ENCODE results near the gene RPS6KA3.

- no peak for TF ChIP-seq RCOR1 (IDR thresholded peaks at IDR 0.05; ENCODE audit: low read length)
- TF ChIP-seq, protein P1, sequence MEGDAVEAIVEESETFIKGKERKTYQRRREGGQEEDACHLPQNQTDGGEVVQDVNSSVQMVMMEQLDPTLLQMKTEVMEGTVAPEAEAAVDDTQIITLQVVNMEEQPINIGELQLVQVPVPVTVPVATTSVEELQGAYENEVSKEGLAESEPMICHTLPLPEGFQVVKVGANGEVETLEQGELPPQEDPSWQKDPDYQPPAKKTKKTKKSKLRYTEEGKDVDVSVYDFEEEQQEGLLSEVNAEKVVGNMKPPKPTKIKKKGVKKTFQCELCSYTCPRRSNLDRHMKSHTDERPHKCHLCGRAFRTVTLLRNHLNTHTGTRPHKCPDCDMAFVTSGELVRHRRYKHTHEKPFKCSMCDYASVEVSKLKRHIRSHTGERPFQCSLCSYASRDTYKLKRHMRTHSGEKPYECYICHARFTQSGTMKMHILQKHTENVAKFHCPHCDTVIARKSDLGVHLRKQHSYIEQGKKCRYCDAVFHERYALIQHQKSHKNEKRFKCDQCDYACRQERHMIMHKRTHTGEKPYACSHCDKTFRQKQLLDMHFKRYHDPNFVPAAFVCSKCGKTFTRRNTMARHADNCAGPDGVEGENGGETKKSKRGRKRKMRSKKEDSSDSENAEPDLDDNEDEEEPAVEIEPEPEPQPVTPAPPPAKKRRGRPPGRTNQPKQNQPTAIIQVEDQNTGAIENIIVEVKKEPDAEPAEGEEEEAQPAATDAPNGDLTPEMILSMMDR (IDR thresholded peaks at IDR 0.05): no peak
- TF ChIP-seq NFIC (IDR thresholded peaks at IDR 0.05; ENCODE audit: borderline replicate concordance): no peak
- TF ChIP-seq MAX (IDR thresholded peaks at IDR 0.05; ENCODE audit: low read depth): no peak
- no peak for TF ChIP-seq EZH2phosphoT487 (IDR thresholded peaks at IDR 0.05; ENCODE audit: borderline replicate concordance, low read depth)
- TF ChIP-seq TAF1 (IDR thresholded peaks at IDR 0.05; ENCODE audit: borderline replicate concordance, low read depth, low read length): no peak
- TF ChIP-seq, protein P2, sequence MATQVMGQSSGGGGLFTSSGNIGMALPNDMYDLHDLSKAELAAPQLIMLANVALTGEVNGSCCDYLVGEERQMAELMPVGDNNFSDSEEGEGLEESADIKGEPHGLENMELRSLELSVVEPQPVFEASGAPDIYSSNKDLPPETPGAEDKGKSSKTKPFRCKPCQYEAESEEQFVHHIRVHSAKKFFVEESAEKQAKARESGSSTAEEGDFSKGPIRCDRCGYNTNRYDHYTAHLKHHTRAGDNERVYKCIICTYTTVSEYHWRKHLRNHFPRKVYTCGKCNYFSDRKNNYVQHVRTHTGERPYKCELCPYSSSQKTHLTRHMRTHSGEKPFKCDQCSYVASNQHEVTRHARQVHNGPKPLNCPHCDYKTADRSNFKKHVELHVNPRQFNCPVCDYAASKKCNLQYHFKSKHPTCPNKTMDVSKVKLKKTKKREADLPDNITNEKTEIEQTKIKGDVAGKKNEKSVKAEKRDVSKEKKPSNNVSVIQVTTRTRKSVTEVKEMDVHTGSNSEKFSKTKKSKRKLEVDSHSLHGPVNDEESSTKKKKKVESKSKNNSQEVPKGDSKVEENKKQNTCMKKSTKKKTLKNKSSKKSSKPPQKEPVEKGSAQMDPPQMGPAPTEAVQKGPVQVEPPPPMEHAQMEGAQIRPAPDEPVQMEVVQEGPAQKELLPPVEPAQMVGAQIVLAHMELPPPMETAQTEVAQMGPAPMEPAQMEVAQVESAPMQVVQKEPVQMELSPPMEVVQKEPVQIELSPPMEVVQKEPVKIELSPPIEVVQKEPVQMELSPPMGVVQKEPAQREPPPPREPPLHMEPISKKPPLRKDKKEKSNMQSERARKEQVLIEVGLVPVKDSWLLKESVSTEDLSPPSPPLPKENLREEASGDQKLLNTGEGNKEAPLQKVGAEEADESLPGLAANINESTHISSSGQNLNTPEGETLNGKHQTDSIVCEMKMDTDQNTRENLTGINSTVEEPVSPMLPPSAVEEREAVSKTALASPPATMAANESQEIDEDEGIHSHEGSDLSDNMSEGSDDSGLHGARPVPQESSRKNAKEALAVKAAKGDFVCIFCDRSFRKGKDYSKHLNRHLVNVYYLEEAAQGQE (IDR thresholded peaks at IDR 0.05; ENCODE audit: low read depth, low read length): no peak
- no peak for TF ChIP-seq JUND (IDR thresholded peaks at IDR 0.05)
- no peak for TF ChIP-seq POLR2AphosphoS5 (IDR thresholded peaks at IDR 0.05; ENCODE audit: low read depth, low read length)
- no peak for TF ChIP-seq RAD21 (IDR thresholded peaks at IDR 0.05; ENCODE audit: low read length)
Observed at GRCh38 chrX:20212486-20213089, 54.1 kb downstream of the RPS6KA3 start.

Measured in SK-N-SH (cell line).